A549 (cell line): Measurements from ENCODE around the gene WNT11. TPM values are rescaled to one million over a fixed set of nuclear protein-coding genes. Genes with fewer than 3 reads are reported as not detected.

ENCODE experiments used
- ATAC-seq, 2 experiments: fragments of 200-7000 bp in 1 of 2; fragments of >200 bp in 1 of 2; cut with Nextera tagmentation in 1 of 2; cut with Tn5 transposase in 1 of 2; 3 replicates each; pipeline versions ENCODE4 v1.8.0 to v1.9.1; 2018 to 2020; ENCODE audit warnings: mild to moderate bottlenecking in 1 of 2, moderate library complexity in 1 of 2
- CTCF ChIA-PET: fragments of 300-600 bp; sonication (Branson Sonifier 250); formaldehyde crosslinking; extraction: SDS; loops from one replicate; lab custom pipeline; 2021; ENCODE audit warnings: antibody characterized with exemption, inconsistent platforms; lab: Yijun Ruan, JAX
- POLR2A ChIA-PET: fragments of 350-600 bp; formaldehyde crosslinking; extraction: SDS; loops from one replicate; lab custom pipeline; 2021; ENCODE audit warnings: antibody characterized with exemption, inconsistent platforms; lab: Yijun Ruan, JAX
- DNase-seq, 2 experiments: peaks; one replicate each; pipeline versions ENCODE4 v3.0.0 to v3.0.0-alpha.2; 2011 to 2016; ENCODE audit warnings: low read depth in 1 of 2, low spot score in 1 of 2
- FAIRE-seq: peaks from 2 replicates; lab custom pipeline; 2011; peaks lifted over from hg19 to GRCh38; lab: Jason Lieb, UNC
- H3K27ac ChIP-seq, 2 experiments: fragments of >200 bp; sonication (Bioruptor Twin); formaldehyde crosslinking; 3 replicates each; pipeline ENCODE4 v1.5.1; 2016 to 2017
- H3K4me1 ChIP-seq: fragments of >200 bp; sonication (Bioruptor Twin); formaldehyde crosslinking; 3 replicates; pipeline ENCODE4 v1.6.1; 2016
- H3K4me2 ChIP-seq: fragments of >200 bp; sonication (Bioruptor Twin); formaldehyde crosslinking; 3 replicates; pipeline ENCODE4 v1.6.1; 2016
- H3K4me3 ChIP-seq: fragments of >200 bp; sonication (Bioruptor Twin); formaldehyde crosslinking; 3 replicates; pipeline ENCODE4 v1.5.1; 2016
- H3K9me3 ChIP-seq: fragments of >200 bp; sonication (Bioruptor Twin); formaldehyde crosslinking; 3 replicates; pipeline ENCODE4 v1.6.1; 2016
- BHLHE40 ChIP-seq: IDR thresholded peaks from 2 replicates; pipeline ENCODE4 v1.6.1; 2012; ENCODE audit warnings: low read depth, low read length, inconsistent platforms
- CBX2 ChIP-seq: fragments of 200-600 bp; sonication (generic); IDR thresholded peaks from 2 replicates; pipeline ENCODE4 v1.6.1; 2016; ENCODE audit warnings: low read depth, mild to moderate bottlenecking, borderline replicate concordance
- EHF ChIP-seq: fragments of 250-450 bp; sonication (Bioruptor Pico); IDR thresholded peaks from 2 replicates; pipeline ENCODE4 v1.5.0; 2020; ENCODE audit warnings: mild to moderate bottlenecking
- EP300 ChIP-seq, 2 experiments: fragments of >200 bp; sonication (Bioruptor Twin); formaldehyde crosslinking; IDR thresholded peaks; 2 replicates in 1 of 2; 3 replicates in 1 of 2; pipeline ENCODE4 v1.6.1; 2016 to 2017
- HDAC2 ChIP-seq: fragments of 200-600 bp; sonication (generic); IDR thresholded peaks from 2 replicates; pipeline ENCODE4 v1.6.1; 2016
- HOXA7 ChIP-seq: fragments of 250-450 bp; sonication (Bioruptor Pico); IDR thresholded peaks from 2 replicates; pipeline ENCODE4 v1.5.0; 2020; ENCODE audit warnings: mild to moderate bottlenecking, moderate library complexity
- HOXB13 ChIP-seq: fragments of 250-450 bp; sonication (Bioruptor Pico); IDR thresholded peaks from 2 replicates; pipeline ENCODE4 v1.5.0; 2020; ENCODE audit warnings: low read depth, mild to moderate bottlenecking, moderate library complexity
- HOXB5 ChIP-seq: fragments of 250-450 bp; sonication (Bioruptor Pico); IDR thresholded peaks from 2 replicates; pipeline ENCODE4 v1.5.0; 2020; ENCODE audit warnings: mild to moderate bottlenecking, moderate library complexity
- JUN ChIP-seq, 2 experiments: fragments of >200 bp; sonication (Bioruptor Twin); formaldehyde crosslinking; IDR thresholded peaks; 2 replicates in 1 of 2; 3 replicates in 1 of 2; pipeline ENCODE4 v1.6.1; 2016 to 2017
- KDM1A ChIP-seq: fragments of 200-600 bp; sonication (generic); IDR thresholded peaks from 2 replicates; pipeline ENCODE4 v1.6.1; 2016; ENCODE audit warnings: low read depth, mild to moderate bottlenecking
- KDM5A ChIP-seq: fragments of 200-600 bp; sonication (generic); IDR thresholded peaks from 2 replicates; pipeline ENCODE4 v1.6.1; 2016; ENCODE audit warnings: antibody characterized with exemption, mild to moderate bottlenecking
- MYC ChIP-seq: IDR thresholded peaks from 2 replicates; pipeline ENCODE4 v1.6.1; 2012; ENCODE audit warnings: mild to moderate bottlenecking, inconsistent platforms, low read length, improper control_type of control experiment, borderline replicate concordance
- NFE2L2 ChIP-seq: fragments of 150-350 bp; conservative IDR thresholded peaks from 2 replicates; pipeline ENCODE4 v1.6.1; 2014; ENCODE audit warnings: low read length
- NR3C1 ChIP-seq: fragments of >200 bp; sonication (Bioruptor Twin); formaldehyde crosslinking; IDR thresholded peaks from 3 replicates; pipeline ENCODE4 v1.6.1; 2017
- PHF8 ChIP-seq: fragments of 200-600 bp; sonication (generic); IDR thresholded peaks from 2 replicates; pipeline ENCODE4 v1.6.1; 2016; ENCODE audit warnings: low read depth, mild to moderate bottlenecking, antibody characterized with exemption, moderate library complexity, borderline replicate concordance
- POLR2AphosphoS2 ChIP-seq: conservative IDR thresholded peaks from 2 replicates; pipeline ENCODE4 v1.6.1; 2012; ENCODE audit warnings: low read length, improper control_type of control experiment, inconsistent platforms
- RAD21 ChIP-seq, 2 experiments: fragments of >200 bp in 1 of 2; sonication (Bioruptor Twin) in 1 of 2; formaldehyde crosslinking in 1 of 2; IDR thresholded peaks in 1 of 2; conservative IDR thresholded peaks in 1 of 2; 2 replicates in 1 of 2; 3 replicates in 1 of 2; pipeline ENCODE4 v1.6.1; 2012 to 2018; ENCODE audit warnings: inconsistent platforms in 1 of 2
- RARB ChIP-seq: fragments of 250-450 bp; sonication (Bioruptor Pico); IDR thresholded peaks from 2 replicates; pipeline ENCODE4 v1.8.0; 2021; ENCODE audit warnings: mild to moderate bottlenecking, moderate library complexity
- RCOR1 ChIP-seq: fragments of 150-350 bp; IDR thresholded peaks from 2 replicates; pipeline ENCODE4 v1.6.1; 2014; ENCODE audit warnings: antibody characterized with exemption, low read length, low read depth
- RNF2 ChIP-seq: fragments of 200-600 bp; sonication (generic); IDR thresholded peaks from 2 replicates; pipeline ENCODE4 v1.6.1; 2016; ENCODE audit warnings: low read depth, mild to moderate bottlenecking, antibody characterized with exemption, moderate library complexity, borderline replicate concordance
- SMC3 ChIP-seq: fragments of >200 bp; sonication (Bioruptor Twin); formaldehyde crosslinking; IDR thresholded peaks from 3 replicates; pipeline ENCODE4 v1.6.1; 2018; ENCODE audit warnings: inconsistent platforms
- ZFP36 ChIP-seq: fragments of 450-650 bp; IDR thresholded peaks from 2 replicates; pipeline ENCODE4 v1.6.1; 2014; ENCODE audit warnings: borderline replicate concordance; ENCODE audit not compliant: partially characterized antibody
- ZNF302 ChIP-seq: fragments of 250-450 bp; sonication (Bioruptor Pico); IDR thresholded peaks from 2 replicates; pipeline ENCODE4 v1.9.0; 2021; ENCODE audit warnings: inconsistent platforms, mild to moderate bottlenecking, moderate library complexity
- ZSCAN20 ChIP-seq: fragments of 250-450 bp; sonication (Bioruptor Pico); IDR thresholded peaks from 2 replicates; pipeline ENCODE4 v1.8.0; 2022; ENCODE audit warnings: mild to moderate bottlenecking, moderate library complexity
- WGBS: methylation state at CpG from one replicate; pipeline ENCODE4 v1.1.6; 2017; ENCODE audit errors: missing lambda C conversion rate; 5-methylcytosine and 5-hydroxymethylcytosine counted together
- polyA plus RNA-seq, 4 experiments: library from polyadenylated mRNA; depleted of rRNA in 3 of 4; stranded (reverse); fragments of >200 nt; fragmentation: RNase III in 1 of 4; extraction: RNeasy Plus Mini Kit Qiagen cat#74134 plus additional on column Dnase treatment in 1 of 4; gene quantifications; 2 replicates in 3 of 4; 3 replicates in 1 of 4; pipeline ENCODE4 v1.2.3, GENCODE V29; 2011 to 2017
- TF ChIP-seq, protein P1 (sequence below): fragments of 150-350 bp; IDR thresholded peaks from 2 replicates; pipeline ENCODE4 v1.6.1; 2014; ENCODE audit warnings: low read depth, mild to moderate bottlenecking, low read length
- TF ChIP-seq, protein P2 (sequence below): fragments of 250-450 bp; sonication (Bioruptor Pico); IDR thresholded peaks from 2 replicates; pipeline ENCODE4 v1.5.0; 2020; ENCODE audit warnings: low read depth, mild to moderate bottlenecking, moderate library complexity
- TF ChIP-seq, protein P3 (sequence below): IDR thresholded peaks from 2 replicates; pipeline ENCODE4 v1.6.1; 2012
- TF ChIP-seq, protein P4 (sequence below): fragments of >200 bp; sonication (Bioruptor Twin); formaldehyde crosslinking; IDR thresholded peaks from 2 replicates; pipeline ENCODE4 v1.6.1; 2016

The WNT11 gene
- polyA plus RNA-seq, 2 of the 4 experiments (the other 2 are of a cell fraction), result 0.36 to 0.57 TPM

DNA sequence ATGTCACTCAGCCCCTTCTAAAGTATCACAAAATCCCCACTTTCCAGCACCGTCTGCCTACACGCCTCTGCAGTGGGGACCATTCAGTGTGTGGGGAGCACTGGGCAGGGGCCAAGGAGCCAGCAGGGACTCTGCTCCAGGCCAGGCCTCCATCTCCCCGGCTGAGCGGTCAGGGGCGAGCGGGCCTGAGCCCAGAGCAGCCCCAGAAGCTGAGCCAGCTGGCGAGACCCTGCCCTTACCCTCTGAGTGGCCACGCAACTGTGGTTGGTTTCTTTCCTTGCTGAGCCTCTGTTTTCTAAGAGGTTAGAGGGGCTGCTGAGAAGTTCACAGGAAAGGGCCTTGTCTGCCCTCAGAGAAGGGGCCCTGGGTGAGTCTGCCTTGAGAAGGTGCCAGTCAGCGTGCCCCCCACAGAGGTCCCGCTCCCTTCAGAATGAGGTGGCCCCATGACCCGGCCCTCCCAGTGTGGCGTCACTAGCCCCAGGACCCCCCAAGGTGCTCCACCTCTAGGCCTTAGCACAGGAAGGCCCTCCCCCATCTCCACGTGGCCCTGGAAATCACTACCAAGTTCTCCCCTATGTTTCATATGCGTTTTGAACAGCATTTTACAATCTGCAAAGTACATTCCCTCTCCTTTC lies 46.9 kb downstream of the WNT11 start:
- DNase-seq (no peak), FAIRE-seq (no peak), ATAC-seq (no peak)
- POLR2A ChIA-PET, result no interaction called here
- 69% methylated on average over 12 of the region's 14 CpGs for WGBS
- Histone ChIP-seq H3K4me1 (no peaks in the 10 kb centered on the region), H3K4me3 (no peak overlapping the region), H3K9me3 (no peaks in the 10 kb centered on the region), H3K4me2 (no peak overlapping the region)
- CTCF ChIA-PET, result interaction anchor here (1.9 kb wide), 1 partner anchor 262 kb away, joined by 10 read pairs; no protein-coding TSS in a partner anchor
- TF ChIP-seq MYC (no peak), BHLHE40 (no peak), KDM1A (no peak), SMC3 (no peak), HOXB13 (CRISPR knock-in tag) (no peak), EP300 (IDR thresholded peaks at IDR 0.05) (no peak), RCOR1 (no peak), ZNF302 (CRISPR knock-in tag) (no peak), PHF8 (no peak), RARB (CRISPR knock-in tag) (no peak)
- TF ChIP-seq, protein P1, sequence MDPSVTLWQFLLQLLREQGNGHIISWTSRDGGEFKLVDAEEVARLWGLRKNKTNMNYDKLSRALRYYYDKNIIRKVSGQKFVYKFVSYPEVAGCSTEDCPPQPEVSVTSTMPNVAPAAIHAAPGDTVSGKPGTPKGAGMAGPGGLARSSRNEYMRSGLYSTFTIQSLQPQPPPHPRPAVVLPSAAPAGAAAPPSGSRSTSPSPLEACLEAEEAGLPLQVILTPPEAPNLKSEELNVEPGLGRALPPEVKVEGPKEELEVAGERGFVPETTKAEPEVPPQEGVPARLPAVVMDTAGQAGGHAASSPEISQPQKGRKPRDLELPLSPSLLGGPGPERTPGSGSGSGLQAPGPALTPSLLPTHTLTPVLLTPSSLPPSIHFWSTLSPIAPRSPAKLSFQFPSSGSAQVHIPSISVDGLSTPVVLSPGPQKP, result no peak
- TF ChIP-seq, protein P2, sequence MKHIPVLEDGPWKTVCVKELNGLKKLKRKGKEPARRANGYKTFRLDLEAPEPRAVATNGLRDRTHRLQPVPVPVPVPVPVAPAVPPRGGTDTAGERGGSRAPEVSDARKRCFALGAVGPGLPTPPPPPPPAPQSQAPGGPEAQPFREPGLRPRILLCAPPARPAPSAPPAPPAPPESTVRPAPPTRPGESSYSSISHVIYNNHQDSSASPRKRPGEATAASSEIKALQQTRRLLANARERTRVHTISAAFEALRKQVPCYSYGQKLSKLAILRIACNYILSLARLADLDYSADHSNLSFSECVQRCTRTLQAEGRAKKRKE (CRISPR knock-in tag), result no peak
- TF ChIP-seq, protein P3, sequence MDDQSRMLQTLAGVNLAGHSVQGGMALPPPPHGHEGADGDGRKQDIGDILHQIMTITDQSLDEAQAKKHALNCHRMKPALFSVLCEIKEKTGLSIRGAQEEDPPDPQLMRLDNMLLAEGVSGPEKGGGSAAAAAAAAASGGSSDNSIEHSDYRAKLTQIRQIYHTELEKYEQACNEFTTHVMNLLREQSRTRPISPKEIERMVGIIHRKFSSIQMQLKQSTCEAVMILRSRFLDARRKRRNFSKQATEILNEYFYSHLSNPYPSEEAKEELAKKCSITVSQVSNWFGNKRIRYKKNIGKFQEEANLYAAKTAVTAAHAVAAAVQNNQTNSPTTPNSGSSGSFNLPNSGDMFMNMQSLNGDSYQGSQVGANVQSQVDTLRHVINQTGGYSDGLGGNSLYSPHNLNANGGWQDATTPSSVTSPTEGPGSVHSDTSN, result no peak
- TF ChIP-seq, all 56 proteins: peak for 0
- H3K27ac ChIP-seq, result no peak overlapping the region

DNA sequence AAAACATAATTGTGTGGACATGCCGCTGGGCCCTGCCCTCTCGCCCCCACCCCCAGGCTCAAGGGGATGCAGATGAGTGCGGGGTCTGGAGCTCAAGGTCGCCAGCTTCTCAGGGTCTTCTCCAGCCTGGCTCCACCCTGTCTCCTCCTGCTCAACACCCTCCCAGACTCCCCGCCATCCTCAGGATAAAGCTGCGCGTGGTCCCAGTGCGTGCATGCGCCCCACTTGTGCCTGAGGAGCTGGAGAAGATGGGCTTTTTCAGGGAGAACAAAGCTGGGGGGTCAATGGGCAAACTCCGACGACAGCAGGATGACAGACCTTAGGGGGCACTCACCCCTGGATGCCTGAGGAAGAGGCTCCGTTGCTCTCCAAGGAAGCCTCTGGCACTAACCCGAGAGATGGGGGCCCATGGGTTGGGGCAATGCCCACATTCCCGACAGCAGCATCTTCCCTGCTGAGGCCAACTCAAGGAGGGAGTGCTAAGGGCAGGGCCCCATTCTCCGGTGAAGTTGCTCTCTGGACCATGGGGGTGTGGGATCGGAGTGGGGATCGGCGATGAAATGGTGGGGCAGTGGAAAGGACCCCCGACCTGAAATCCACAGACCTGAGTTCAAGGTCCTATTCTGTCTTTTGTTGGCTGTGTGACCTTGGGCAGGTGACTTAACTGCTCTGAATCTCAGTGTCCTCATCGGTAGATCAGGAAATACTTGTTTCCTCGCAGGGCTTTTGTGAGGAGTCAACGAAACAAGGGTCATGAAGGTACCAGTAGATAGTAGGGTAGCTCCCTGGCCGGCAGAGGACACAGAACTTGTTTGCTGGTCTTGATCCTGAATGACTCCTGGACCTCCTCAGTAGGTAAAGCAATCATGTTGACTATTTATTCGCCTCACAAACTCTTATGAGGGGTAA lies 47.7 kb downstream of the WNT11 start:
- H3K4me1 ChIP-seq, result no peaks in the 10 kb centered on the region
- DNase-seq, result no peak
- CTCF ChIA-PET, result interaction anchor here (1.9 kb wide), 1 partner anchor 261 kb away, joined by 10 read pairs; no protein-coding TSS in a partner anchor
- no peaks in the 10 kb centered on the region for H3K9me3 ChIP-seq
- no peak for ATAC-seq
- 79% methylated on average over 23 of the region's 24 CpGs for WGBS
- FAIRE-seq, result no peak
- H3K27ac ChIP-seq, result no peak overlapping the region
- H3K4me2 ChIP-seq, result no peak overlapping the region
- POLR2A ChIA-PET, result no interaction called here
- H3K4me3 ChIP-seq, result no peak overlapping the region
- TF ChIP-seq ZFP36, result peak; percentile 12
- no peak for TF ChIP-seq NFE2L2

DNA sequence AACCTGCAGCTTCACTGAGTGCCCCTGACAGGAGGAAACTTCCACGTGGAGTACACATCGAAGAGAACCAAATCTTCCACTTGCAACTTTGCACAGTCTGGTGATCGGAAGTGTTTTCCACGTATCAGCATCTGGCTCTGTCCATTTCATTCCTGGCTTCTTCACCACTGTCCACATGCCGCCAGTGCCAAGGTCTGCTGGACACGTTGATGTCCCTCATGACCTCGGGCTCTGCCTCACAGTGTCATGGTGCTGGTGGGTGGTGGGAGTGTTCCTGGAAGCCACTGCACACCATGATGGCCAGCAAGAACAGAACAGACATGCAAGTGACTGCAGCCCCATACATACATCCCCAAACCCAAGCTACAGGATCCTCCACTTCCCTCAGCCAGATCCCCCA lies 48.4 kb downstream of the WNT11 start:
- no peaks in the 10 kb centered on the region for H3K4me1 ChIP-seq
- ChIA-PET POLR2A (no interaction called here), CTCF (no interaction called here)
- H3K9me3 ChIP-seq, result no peaks in the 10 kb centered on the region
- no peak overlapping the region for H3K4me3 ChIP-seq
- FAIRE-seq (no peak), DNase-seq (no peak), ATAC-seq (no peak)
- H3K27ac ChIP-seq, result no peak overlapping the region
- 73% methylated on average over 7 of the region's 7 CpGs for WGBS
- H3K4me2 ChIP-seq, result no peak overlapping the region
- no peak for TF ChIP-seq ZSCAN20 (CRISPR knock-in tag)
- no peak for TF ChIP-seq JUN (IDR thresholded peaks at IDR 0.05)
- TF ChIP-seq, protein P2 (CRISPR knock-in tag), result no peak
- no peak for TF ChIP-seq EHF (CRISPR knock-in tag)
- TF ChIP-seq NFE2L2, result no peak
- no peak for TF ChIP-seq HOXA7
- no peak for TF ChIP-seq RNF2
- TF ChIP-seq ZNF302 (CRISPR knock-in tag), result no peak
- TF ChIP-seq HDAC2, result no peak
- no peak for TF ChIP-seq NR3C1
- TF ChIP-seq CBX2, result no peak
- TF ChIP-seq, protein P4, sequence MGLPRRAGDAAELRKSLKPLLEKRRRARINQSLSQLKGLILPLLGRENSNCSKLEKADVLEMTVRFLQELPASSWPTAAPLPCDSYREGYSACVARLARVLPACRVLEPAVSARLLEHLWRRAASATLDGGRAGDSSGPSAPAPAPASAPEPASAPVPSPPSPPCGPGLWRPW, result no peak
- TF ChIP-seq MYC, result no peak
- no peak for TF ChIP-seq POLR2AphosphoS2
- no peak for TF ChIP-seq ZFP36
- no peak for TF ChIP-seq HOXB5 (CRISPR knock-in tag)
- TF ChIP-seq KDM5A, result no peak
- no peak for TF ChIP-seq RAD21 (conservative IDR thresholded peaks at IDR 0.05 in 1 of 2, IDR thresholded peaks at IDR 0.05 in 1 of 2)
